C4-2B (cell line): ENCODE measurements around the gene ROS1.

Experiments used
- CTCF ChIP-seq: fragments of 450-650 bp; conservative IDR thresholded peaks from 2 replicates; pipeline ENCODE4 v1.5.1; 2017; ENCODE audit warnings: mild to moderate bottlenecking
- ZFX ChIP-seq: fragments of 450-650 bp; IDR thresholded peaks from 2 replicates; pipeline ENCODE4 v1.6.1; 2017

GRCh38 chr6:117444600-117444999 lies 18.9 kb upstream of the ROS1 start:
- TF ChIP-seq CTCF (no peak), ZFX (no peak)
